Stomach (tissue), 4 donors: Measurements from ENCODE around the gene FRAT1.

ENCODE experiments used
- EP300 ChIP-seq: sonication (generic); formaldehyde crosslinking; IDR thresholded peaks from one replicate; pipeline ENCODE4 v1.6.1; 2017; ENCODE audit warnings: antibody characterized with exemption
- POLR2A ChIP-seq, 4 donors: fragments of 450-650 bp; IDR thresholded peaks; one replicate each; pipeline ENCODE4 v1.6.1; 2016; ENCODE audit warnings: antibody characterized with exemption in 4 of 4, control low read depth in 2 of 4, mild to moderate bottlenecking in 1 of 4, moderate library complexity in 1 of 4
- POLR2AphosphoS5 ChIP-seq, 3 donors: sonication (generic); formaldehyde crosslinking; IDR thresholded peaks; one replicate each; pipeline ENCODE4 v1.6.1; 2016; ENCODE audit warnings: antibody characterized with exemption in 3 of 3
- TF ChIP-seq, protein P1 (sequence below), 7 experiments: fragments of 450-650 bp in 4 of 7; fragments of 200-600 bp in 3 of 7; sonication (generic) in 3 of 7; IDR thresholded peaks; one replicate each; pipeline ENCODE4 v1.5.1; 2016 to 2019; ENCODE audit warnings: antibody characterized with exemption in 7 of 7, control low read depth in 2 of 7, mild to moderate bottlenecking in 1 of 7

DNA sequence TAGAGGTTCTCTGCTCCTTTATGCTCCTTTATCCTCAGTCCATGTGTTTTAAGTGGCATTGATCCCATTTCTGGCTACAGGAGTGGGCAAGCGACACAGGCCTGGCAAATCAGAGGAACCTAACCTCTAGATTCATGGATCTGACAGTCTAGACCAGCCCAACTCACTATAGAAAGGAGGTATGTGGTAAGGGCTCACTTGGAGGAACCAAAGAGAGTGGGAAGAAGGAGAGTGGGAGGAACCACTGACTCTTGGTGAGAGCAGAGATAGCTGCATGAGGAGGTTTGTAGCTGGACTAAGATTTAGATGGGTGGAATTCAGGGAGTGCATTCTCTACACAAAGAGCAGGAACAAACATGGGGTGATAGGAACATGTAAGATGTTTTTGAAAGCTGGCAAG, 11.6 kb upstream of the FRAT1 start:
- TF ChIP-seq POLR2AphosphoS5 (IDR thresholded peaks at IDR 0.05) (no peak), EP300 (no peak), POLR2A (IDR thresholded peaks at IDR 0.05) (no peak)
- TF ChIP-seq, protein P1, sequence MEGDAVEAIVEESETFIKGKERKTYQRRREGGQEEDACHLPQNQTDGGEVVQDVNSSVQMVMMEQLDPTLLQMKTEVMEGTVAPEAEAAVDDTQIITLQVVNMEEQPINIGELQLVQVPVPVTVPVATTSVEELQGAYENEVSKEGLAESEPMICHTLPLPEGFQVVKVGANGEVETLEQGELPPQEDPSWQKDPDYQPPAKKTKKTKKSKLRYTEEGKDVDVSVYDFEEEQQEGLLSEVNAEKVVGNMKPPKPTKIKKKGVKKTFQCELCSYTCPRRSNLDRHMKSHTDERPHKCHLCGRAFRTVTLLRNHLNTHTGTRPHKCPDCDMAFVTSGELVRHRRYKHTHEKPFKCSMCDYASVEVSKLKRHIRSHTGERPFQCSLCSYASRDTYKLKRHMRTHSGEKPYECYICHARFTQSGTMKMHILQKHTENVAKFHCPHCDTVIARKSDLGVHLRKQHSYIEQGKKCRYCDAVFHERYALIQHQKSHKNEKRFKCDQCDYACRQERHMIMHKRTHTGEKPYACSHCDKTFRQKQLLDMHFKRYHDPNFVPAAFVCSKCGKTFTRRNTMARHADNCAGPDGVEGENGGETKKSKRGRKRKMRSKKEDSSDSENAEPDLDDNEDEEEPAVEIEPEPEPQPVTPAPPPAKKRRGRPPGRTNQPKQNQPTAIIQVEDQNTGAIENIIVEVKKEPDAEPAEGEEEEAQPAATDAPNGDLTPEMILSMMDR (IDR thresholded peaks at IDR 0.05), result no peak
